Stimulated activated CD8-positive, alpha-beta memory T cell treated with anti-CD3 and anti-CD28 coated beads, Interleukin-15, amount 100 ng/mL, for 4 hours (primary cell): Measurements from ENCODE around the gene SOS2.
"Not testable (repeated sequence)": the region's sequence is repeated elsewhere in the genome, so short reads cannot be mapped to it uniquely, and the experiment has no call there.

Experiments
- DNase-seq, 2 donors: peaks; one replicate each; pipeline ENCODE4 v3.0.0-alpha.2; 2020; ENCODE audit warnings: low read depth in 2 of 2

SOS2 gene

GRCh38 chr14:50225974-50226297 is 5.4 kb downstream of the SOS2 start:
- no peak for DNase-seq

- DNase-seq = no peak
Measured at GRCh38 chr14:50225067-50225973, 6.1 kb downstream of the SOS2 start.

- no peak for DNase-seq
Measured at GRCh38 chr14:50222055-50222613, 9.2 kb downstream of the SOS2 start.

GRCh38 chr14:50218501-50218900 is 12.9 kb downstream of the SOS2 start:
- no peak for DNase-seq

- no peak for DNase-seq
Measured at GRCh38 chr14:50215416-50215815, 16.0 kb downstream of the SOS2 start.

GRCh38 chr14:50213795-50214194 is 17.6 kb downstream of the SOS2 start:
- DNase-seq = no peak

GRCh38 chr14:50212726-50213125 is 18.7 kb downstream of the SOS2 start:
- no peak for DNase-seq

GRCh38 chr14:50210074-50210473 is 21.3 kb downstream of the SOS2 start:
- DNase-seq = no peak

GRCh38 chr14:50198499-50198898 is 32.9 kb downstream of the SOS2 start:
- no peak for DNase-seq

- DNase-seq = no peak
Measured at GRCh38 chr14:50191499-50191898, 39.9 kb downstream of the SOS2 start.

- DNase-seq = no peak
Measured at GRCh38 chr14:50186107-50186506, 45.3 kb downstream of the SOS2 start.

- DNase-seq = no peak
Measured at GRCh38 chr14:50173891-50174290, 57.5 kb downstream of the SOS2 start.

GRCh38 chr14:50171895-50172294 is 59.5 kb downstream of the SOS2 start:
- no peak for DNase-seq

- not testable (repeated sequence) for DNase-seq
Measured at GRCh38 chr14:50167381-50167780, 64.0 kb downstream of the SOS2 start.

GRCh38 chr14:50156111-50156510 is 75.3 kb downstream of the SOS2 start:
- DNase-seq = no peak

- no peak for DNase-seq
Measured at GRCh38 chr14:50148799-50149198, 82.6 kb downstream of the SOS2 start.

GRCh38 chr14:50139192-50139591 is 92.2 kb downstream of the SOS2 start:
- no peak for DNase-seq

- DNase-seq = no peak
Measured at GRCh38 chr14:50127802-50128201, 103.6 kb downstream of the SOS2 start.

- no peak for DNase-seq
Measured at GRCh38 chr14:50123062-50123461, 108.3 kb downstream of the SOS2 start.

GRCh38 chr14:50122291-50122690 is 109.1 kb downstream of the SOS2 start:
- DNase-seq = no peak

- DNase-seq = no peak
Measured at GRCh38 chr14:50121486-50121885, 109.9 kb downstream of the SOS2 start.

- DNase-seq = no peak
Measured at GRCh38 chr14:50117456-50117855, 113.9 kb downstream of the SOS2 start.

GRCh38 chr14:50116966-50117365 is 114.4 kb downstream of the SOS2 start:
- DNase-seq = no peak
